GM12878 (cell line): Measurements from ENCODE around the gene PLEKHA7.

Experiments
- CTCF ChIP-seq, 3 experiments: IDR thresholded peaks in 2 of 3; conservative IDR thresholded peaks in 1 of 3; 2 replicates each; pipeline ENCODE4 v1.5.1; 2011; ENCODE audit warnings: low read depth in 3 of 3, low read length in 3 of 3, mild to moderate bottlenecking in 3 of 3, control low read depth in 2 of 3, moderate library complexity in 2 of 3, inconsistent platforms in 1 of 3, mixed read lengths in 1 of 3; ENCODE audit not compliant: control insufficient read depth in 2 of 3, insufficient read depth in 1 of 3; ENCODE audit errors: extremely low read depth in 1 of 3
- EGR1 ChIP-seq, 2 experiments: IDR thresholded peaks; 1 replicate in 1 of 2; 2 replicates in 1 of 2; pipeline ENCODE4 v1.6.1; 2011 to 2012; ENCODE audit warnings: low read depth in 2 of 2, low read length in 2 of 2, borderline replicate concordance in 1 of 2, mild to moderate bottlenecking in 1 of 2, moderate library complexity in 1 of 2
- ESRRA ChIP-seq: IDR thresholded peaks from 2 replicates; pipeline ENCODE4 v1.6.1; 2012; ENCODE audit warnings: mild to moderate bottlenecking, low read length, improper control_type of control experiment
- ETV6 ChIP-seq, 2 experiments: fragments of 450-650 bp in 1 of 2; IDR thresholded peaks in 1 of 2; conservative IDR thresholded peaks in 1 of 2; 2 replicates each; pipeline ENCODE4 v1.6.1; 2014; ENCODE audit warnings: antibody characterized with exemption in 1 of 2, borderline replicate concordance in 1 of 2, low read depth in 1 of 2, mild to moderate bottlenecking in 1 of 2, moderate library complexity in 1 of 2
- HCFC1 ChIP-seq: fragments of 150-350 bp; IDR thresholded peaks from 2 replicates; pipeline ENCODE4 v1.6.1; 2014; ENCODE audit warnings: low read length
- POLR2A ChIP-seq: IDR thresholded peaks from 2 replicates; pipeline ENCODE4 v1.6.1; 2011; ENCODE audit warnings: low read depth, mild to moderate bottlenecking, low read length
- POLR2AphosphoS2 ChIP-seq: IDR thresholded peaks from 2 replicates; pipeline ENCODE4 v1.6.1; 2011; ENCODE audit warnings: low read depth, mild to moderate bottlenecking, low read length, improper control_type of control experiment, moderate library complexity
- POU2F2 ChIP-seq: IDR thresholded peaks from 3 replicates; pipeline ENCODE4 v1.6.1; 2011; ENCODE audit warnings: low read depth, mild to moderate bottlenecking, low read length, borderline replicate concordance
- RAD21 ChIP-seq: IDR thresholded peaks from 2 replicates; pipeline ENCODE4 v1.6.1; 2011; ENCODE audit warnings: mild to moderate bottlenecking, low read depth, low read length, moderate library complexity; ENCODE audit not compliant: insufficient read depth
- REST ChIP-seq: IDR thresholded peaks from 2 replicates; pipeline ENCODE4 v1.6.1; 2012; ENCODE audit warnings: mild to moderate bottlenecking, low read depth, low read length
- SMAD5 ChIP-seq: IDR thresholded peaks from 2 replicates; pipeline ENCODE4 v1.6.1; 2016; ENCODE audit warnings: antibody characterized with exemption, low read depth
- SP1 ChIP-seq: IDR thresholded peaks from one replicate; pipeline ENCODE4 v1.6.1; 2011; ENCODE audit warnings: low read depth, low read length
- ZBTB33 ChIP-seq: fragments of 450-650 bp; IDR thresholded peaks from 2 replicates; pipeline ENCODE4 v1.6.1; 2017; ENCODE audit warnings: mild to moderate bottlenecking
- ZNF217 ChIP-seq: fragments of 450-650 bp; IDR thresholded peaks from 2 replicates; pipeline ENCODE4 v1.6.1; 2017; ENCODE audit warnings: antibody characterized with exemption, mild to moderate bottlenecking

GRCh38 chr11:16867097-16867496 is 147.1 kb downstream of the PLEKHA7 start:
- TF ChIP-seq POLR2A = no peak
- TF ChIP-seq ETV6 (conservative IDR thresholded peaks at IDR 0.05 in 1 of 2, IDR thresholded peaks at IDR 0.05 in 1 of 2; ENCODE audit: borderline replicate concordance in 1 of 2, low read depth in 1 of 2) = no peak
- no peak for TF ChIP-seq ESRRA
- no peak for TF ChIP-seq RAD21
- TF ChIP-seq ZBTB33 = no peak
- no peak for TF ChIP-seq REST
- TF ChIP-seq POU2F2 = no peak
- no peak for TF ChIP-seq SP1
- TF ChIP-seq POLR2AphosphoS2 = no peak
- TF ChIP-seq ZNF217 = no peak
- no peak for TF ChIP-seq EGR1 (IDR thresholded peaks at IDR 0.05; ENCODE audit: borderline replicate concordance in 1 of 2, low read depth in 2 of 2, low read length in 2 of 2)
- no peak for TF ChIP-seq HCFC1
- no peak for TF ChIP-seq SMAD5
- TF ChIP-seq CTCF (IDR thresholded peaks at IDR 0.05 in 2 of 3, conservative IDR thresholded peaks at IDR 0.05 in 1 of 3; ENCODE audit: control insufficient read depth in 2 of 3, extremely low read depth in 1 of 3, insufficient read depth in 1 of 3, low read depth in 3 of 3, low read length in 3 of 3) = no peak
